Gastrocnemius medialis (tissue), 4 donors: ENCODE data around the gene ACVR1C. TPM values are rescaled to one million over a fixed set of nuclear protein-coding genes. Genes with fewer than 3 reads are reported as not detected.

Experiments used
- ATAC-seq, 2 donors: fragments of 150-250 bp; one replicate each; pipeline ENCODE4 v1.9.1; 2016
- DNase-seq, 2 donors: peaks; one replicate each; pipeline ENCODE4 v3.0.0-alpha.2; 2019
- H3K27ac ChIP-seq, 4 donors: fragments of 200-600 bp; sonication (generic); 1 replicate in 1 of 4; 2 replicates in 3 of 4; pipeline ENCODE4 v1.5.1; 2016 to 2018; ENCODE audit warnings: mild to moderate bottlenecking in 2 of 4, moderate library complexity in 1 of 4
- H3K27me3 ChIP-seq, 3 donors: fragments of 200-600 bp; sonication (generic) in 2 of 3; 1 replicate in 1 of 3; 2 replicates in 2 of 3; pipeline versions ENCODE4 v1.5.1 to v1.6.0; 2016 to 2019; ENCODE audit warnings: mild to moderate bottlenecking in 1 of 3, moderate library complexity in 1 of 3
- H3K36me3 ChIP-seq, 2 donors: fragments of 200-600 bp; sonication (generic) in 1 of 2; one replicate each; pipeline ENCODE4 v1.5.1; 2017 to 2018
- H3K4me1 ChIP-seq, 2 donors: fragments of 200-600 bp; sonication (generic) in 1 of 2; one replicate each; pipeline ENCODE4 v1.5.1; 2016 to 2017; ENCODE audit warnings: mild to moderate bottlenecking in 2 of 2
- H3K4me3 ChIP-seq, 4 donors: fragments of 200-600 bp; sonication (generic) in 3 of 4; 1 replicate in 1 of 4; 2 replicates in 3 of 4; pipeline ENCODE4 v1.5.1; 2016 to 2019; ENCODE audit warnings: mild to moderate bottlenecking in 2 of 4
- H3K9me3 ChIP-seq, 3 donors: fragments of 200-600 bp; sonication (generic) in 2 of 3; 1 replicate in 1 of 3; 2 replicates in 2 of 3; pipeline ENCODE4 v1.5.1; 2016 to 2019
- CTCF ChIP-seq, 5 experiments: fragments of 450-650 bp in 3 of 5; fragments of 200-600 bp in 2 of 5; sonication (generic) in 2 of 5; IDR thresholded peaks in 4 of 5; conservative IDR thresholded peaks in 1 of 5; 1 replicate in 4 of 5; 2 replicates in 1 of 5; pipeline ENCODE4 v1.5.1; 2016 to 2019; ENCODE audit warnings: antibody characterized with exemption in 5 of 5, mild to moderate bottlenecking in 3 of 5, moderate library complexity in 3 of 5
- POLR2A ChIP-seq, 2 donors: fragments of 450-650 bp; IDR thresholded peaks; one replicate each; pipeline ENCODE4 v1.6.1; 2017; ENCODE audit warnings: antibody characterized with exemption in 2 of 2, mild to moderate bottlenecking in 2 of 2, moderate library complexity in 2 of 2
- in situ Hi-C, 4 donors: fragments of 200-750 bp; cut with MboI; loops; one replicate each; pipeline versions ENCODE4 v1.15.0 to v1.8.0; 2017; ENCODE audit warnings: low sequenced_read_pairs in 4 of 4
- intact Hi-C: fragments of 100-400 bp; cut with DNase I; formaldehyde crosslinking; loops from one replicate; pipeline ENCODE4 v1.15.1; 2023; ENCODE audit warnings: low total_unique reads
- total RNA-seq, 4 donors: library from RNA; depleted of rRNA; stranded (reverse); fragments of >200 nt; gene quantifications; one replicate each; pipeline versions ENCODE4 v1.1.0 to v1.2.3, GENCODE V29; 2016

The ACVR1C gene
- total RNA-seq, 4 donors from 2014 or later: 0.46 to 2.1 (median 0.90) TPM

- Histone ChIP-seq H3K27me3 (no peaks in the 10 kb centered on the region), H3K4me1 (no peaks in the 10 kb centered on the region), H3K27ac (no peak overlapping the region), H3K4me3 (no peak overlapping the region), H3K9me3 (no peaks in the 10 kb centered on the region), H3K36me3 (no peaks in the 10 kb centered on the region)
- in situ Hi-C loops (no loop called here), intact Hi-C loops (no loop called here)
- DNase-seq (no peak), ATAC-seq (no peak)
- TF ChIP-seq POLR2A (IDR thresholded peaks at IDR 0.05) (no peak), CTCF (IDR thresholded peaks at IDR 0.05 in 4 of 5, conservative IDR thresholded peaks at IDR 0.05 in 1 of 5) (no peak)
Observed at GRCh38 chr2:157611110-157611509, 17.6 kb downstream of the ACVR1C start.

- TF ChIP-seq POLR2A (IDR thresholded peaks at IDR 0.05): no peak
- intact Hi-C loops (no loop called here), in situ Hi-C loops (no loop called here)
- H3K9me3 ChIP-seq: no peaks in the 10 kb centered on the region
- DNase-seq (no peak), ATAC-seq (no peak)
- no peaks in the 10 kb centered on the region for H3K27me3 ChIP-seq
- no peaks in the 10 kb centered on the region for H3K4me1 ChIP-seq
- no peak overlapping the region for H3K27ac ChIP-seq
- no peak overlapping the region for H3K4me3 ChIP-seq
- no peaks in the 10 kb centered on the region for H3K36me3 ChIP-seq
Observed at GRCh38 chr2:157606534-157606933, 22.1 kb downstream of the ACVR1C start.

- Histone ChIP-seq H3K9me3 (no peaks in the 10 kb centered on the region), H3K4me1 (no peaks in the 10 kb centered on the region), H3K27ac (no peak overlapping the region), H3K4me3 (no peak overlapping the region), H3K36me3 (no peaks in the 10 kb centered on the region), H3K27me3 (no peaks in the 10 kb centered on the region)
- in situ Hi-C loops: no loop called here
- no peak for ATAC-seq
- no peak for DNase-seq
- no peak for TF ChIP-seq CTCF (IDR thresholded peaks at IDR 0.05 in 4 of 5, conservative IDR thresholded peaks at IDR 0.05 in 1 of 5)
- TF ChIP-seq POLR2A (IDR thresholded peaks at IDR 0.05): no peak
- intact Hi-C loops: no loop called here
Observed at GRCh38 chr2:157603198-157603597, 25.5 kb downstream of the ACVR1C start.

- ATAC-seq (no peak), DNase-seq (no peak)
- TF ChIP-seq POLR2A (IDR thresholded peaks at IDR 0.05) (no peak), CTCF (IDR thresholded peaks at IDR 0.05 in 4 of 5, conservative IDR thresholded peaks at IDR 0.05 in 1 of 5) (no peak)
- no peak overlapping the region for H3K27ac ChIP-seq
- intact Hi-C loops: no loop called here
- H3K4me3 ChIP-seq: no peak overlapping the region
- H3K36me3 ChIP-seq: no peaks in the 10 kb centered on the region
- H3K4me1 ChIP-seq: no peaks in the 10 kb centered on the region
- in situ Hi-C loops: no loop called here
- no peaks in the 10 kb centered on the region for H3K9me3 ChIP-seq
- peaks cover 2 to 8% (median 8%) of the 10 kb centered on the region in 3 donors for H3K27me3 ChIP-seq
Observed at GRCh38 chr2:157601807-157602206, 26.9 kb downstream of the ACVR1C start.

- Histone ChIP-seq H3K27ac (no peak overlapping the region), H3K4me1 (no peaks in the 10 kb centered on the region), H3K9me3 (no peaks in the 10 kb centered on the region), H3K4me3 (no peak overlapping the region), H3K36me3 (no peaks in the 10 kb centered on the region), H3K27me3 (peaks cover 2 to 8% (median 8%) of the 10 kb centered on the region in 3 donors)
- intact Hi-C loops (no loop called here), in situ Hi-C loops (no loop called here)
- TF ChIP-seq CTCF (IDR thresholded peaks at IDR 0.05 in 4 of 5, conservative IDR thresholded peaks at IDR 0.05 in 1 of 5) (no peak), POLR2A (IDR thresholded peaks at IDR 0.05) (no peak)
- ATAC-seq: no peak
- no peak for DNase-seq
Observed at GRCh38 chr2:157596992-157597681, 31.5 kb downstream of the ACVR1C start.
